WTC11 (cell line): ENCODE data around the gene RNF17. TPM values are rescaled to one million over a fixed set of nuclear protein-coding genes. Genes with fewer than 3 reads are reported as not detected.

Experiments used
- ATAC-seq: fragments of 200-7000 bp; cut with Tn5 transposase; 2 replicates; pipeline ENCODE4 v1.10.0; 2021; ENCODE audit warnings: mild to moderate bottlenecking, moderate library complexity
- CTCF ChIA-PET: fragments of 300-600 bp; sonication (Branson Sonifier 250); formaldehyde crosslinking; loops from one replicate; lab custom pipeline; 2021; ENCODE audit warnings: antibody characterized with exemption; lab: Charles Lee
- POLR2A ChIA-PET: fragments of 350-600 bp; sonication (Branson Sonifier 250); formaldehyde crosslinking; loops from one replicate; lab custom pipeline; 2021; ENCODE audit warnings: antibody characterized with exemption; lab: Charles Lee
- DNase-seq: peaks from one replicate; pipeline ENCODE4 v3.0.0; 2021; ENCODE audit warnings: low spot score
- H3K27ac Mint-ChIP-seq: 2 replicates; pipeline ENCODE4 v1.8.0; 2021; ENCODE audit warnings: mixed read lengths
- H3K27me3 Mint-ChIP-seq: 2 replicates; pipeline ENCODE4 v1.8.0; 2021; ENCODE audit warnings: low read depth, mild to moderate bottlenecking, moderate library complexity, mixed read lengths
- H3K36me3 Mint-ChIP-seq: 2 replicates; pipeline ENCODE4 v1.8.0; 2021; ENCODE audit warnings: mixed read lengths
- H3K4me1 Mint-ChIP-seq: 2 replicates; pipeline ENCODE4 v1.8.0; 2022; ENCODE audit warnings: mixed read lengths
- H3K4me3 Mint-ChIP-seq: 2 replicates; pipeline ENCODE4 v1.8.0; 2021; ENCODE audit warnings: mild to moderate bottlenecking, moderate library complexity, mixed read lengths
- H3K9me3 Mint-ChIP-seq: 2 replicates; pipeline ENCODE4 v1.8.0; 2021; ENCODE audit warnings: mixed read lengths
- AFF4 ChIP-seq: sonication (generic); formaldehyde crosslinking; IDR thresholded peaks from 2 replicates; pipeline ENCODE4 v1.8.1; 2023; ENCODE audit warnings: mild to moderate bottlenecking, missing genetic modification reagents, borderline replicate concordance
- ATF6 ChIP-seq: sonication (generic); formaldehyde crosslinking; IDR thresholded peaks from 2 replicates; pipeline ENCODE4 v1.8.1; 2023; ENCODE audit warnings: mild to moderate bottlenecking, missing genetic modification reagents
- CBFB ChIP-seq: sonication (generic); formaldehyde crosslinking; IDR thresholded peaks from 2 replicates; pipeline ENCODE4 v1.8.1; 2022; ENCODE audit warnings: mild to moderate bottlenecking, low read depth, missing genetic modification reagents
- CTCF ChIP-seq: fragments of 200-600 bp; IDR thresholded peaks from 2 replicates; pipeline ENCODE4 v1.8.0; 2022; ENCODE audit warnings: antibody characterized with exemption
- ESRRA ChIP-seq: sonication (generic); formaldehyde crosslinking; IDR thresholded peaks from 2 replicates; pipeline ENCODE4 v1.8.1; 2022; ENCODE audit warnings: mild to moderate bottlenecking, missing genetic modification reagents, borderline replicate concordance
- GRHL2 ChIP-seq: fragments of 250-450 bp; sonication (Bioruptor Pico); IDR thresholded peaks from 2 replicates; pipeline ENCODE4 v1.8.0; 2022; ENCODE audit warnings: mild to moderate bottlenecking, moderate library complexity; ENCODE audit not compliant: insufficient replicate concordance, severe bottlenecking
- IRF1 ChIP-seq: sonication (generic); formaldehyde crosslinking; IDR thresholded peaks from 2 replicates; pipeline ENCODE4 v1.8.0; 2023; ENCODE audit warnings: missing genetic modification reagents
- JAZF1 ChIP-seq: fragments of 250-450 bp; sonication (Bioruptor Pico); IDR thresholded peaks from 2 replicates; pipeline ENCODE4 v1.9.0; 2021; ENCODE audit warnings: moderate library complexity, mild to moderate bottlenecking, inconsistent platforms
- NR1H2 ChIP-seq: sonication (generic); formaldehyde crosslinking; IDR thresholded peaks from 2 replicates; pipeline ENCODE4 v1.9.0; 2021; ENCODE audit warnings: mild to moderate bottlenecking, moderate library complexity, missing genetic modification reagents
- OVOL2 ChIP-seq: fragments of 250-450 bp; sonication (Bioruptor Pico); IDR thresholded peaks from 2 replicates; pipeline ENCODE4 v1.9.0; 2021; ENCODE audit warnings: mild to moderate bottlenecking, borderline replicate concordance
- PRDM15 ChIP-seq: sonication (generic); formaldehyde crosslinking; IDR thresholded peaks from 2 replicates; pipeline ENCODE4 v1.8.0; 2022; ENCODE audit warnings: missing genetic modification reagents
- PRRX2 ChIP-seq: fragments of 250-450 bp; sonication (Bioruptor Pico); IDR thresholded peaks from 2 replicates; pipeline ENCODE4 v1.8.0; 2021; ENCODE audit warnings: mild to moderate bottlenecking
- USF1 ChIP-seq: sonication (generic); formaldehyde crosslinking; IDR thresholded peaks from 2 replicates; pipeline ENCODE4 v1.8.0; 2022; ENCODE audit warnings: mild to moderate bottlenecking, missing genetic modification reagents
- USF2 ChIP-seq: sonication (generic); formaldehyde crosslinking; IDR thresholded peaks from 2 replicates; pipeline ENCODE4 v1.8.1; 2023; ENCODE audit warnings: mild to moderate bottlenecking, missing genetic modification reagents, moderate library complexity
- ZNF425 ChIP-seq: fragments of 250-450 bp; sonication (Bioruptor Pico); conservative IDR thresholded peaks from 2 replicates; pipeline ENCODE4 v1.9.0; 2021; ENCODE audit warnings: mild to moderate bottlenecking
- ZNF532 ChIP-seq: fragments of 250-450 bp; sonication (Bioruptor Pico); IDR thresholded peaks from 2 replicates; pipeline ENCODE4 v1.9.0; 2021; ENCODE audit warnings: mild to moderate bottlenecking, borderline replicate concordance
- total RNA-seq: library from RNA; stranded (reverse); gene quantifications from 3 replicates; pipeline ENCODE4 v1.2.3, GENCODE V29; 2021

The RNF17 gene
- total RNA-seq, 1 experiment from 2014 or later, result not detected

GRCh38 chr13:24748061-24748400, 15.9 kb upstream of the RNF17 start:
- Mint-ChIP-seq H3K36me3 (no peaks in the 10 kb centered on the region), H3K9me3 (no peaks in the 10 kb centered on the region), H3K4me3 (peak overlapping the region; percentile 74), H3K4me1 (peaks cover 11% of the 10 kb centered on the region), H3K27ac (no peak overlapping the region), H3K27me3 (peaks cover 85% of the 10 kb centered on the region)
- ChIA-PET POLR2A (no interaction called here), CTCF (interaction anchor here (0.6 to 2.3 kb wide), 6 partner anchors 32 to 366 kb away, joined by 3 to 8 read pairs (median 4); no protein-coding TSS in a partner anchor)
- TF ChIP-seq CBFB, result no peak
- TF ChIP-seq PRRX2 (CRISPR knock-in tag), result no peak
- TF ChIP-seq ZNF425 (CRISPR knock-in tag), result no peak
- no peak for TF ChIP-seq CTCF
- no peak for TF ChIP-seq IRF1 (CRISPR knock-in tag)
- no peak for TF ChIP-seq ESRRA (CRISPR knock-in tag)
- TF ChIP-seq JAZF1, result no peak
- TF ChIP-seq USF1 (CRISPR knock-in tag), result no peak
- TF ChIP-seq AFF4 (CRISPR knock-in tag), result no peak
- TF ChIP-seq NR1H2, result no peak
- TF ChIP-seq ATF6 (CRISPR knock-in tag), result no peak
- TF ChIP-seq GRHL2 (CRISPR knock-in tag), result no peak
- no peak for TF ChIP-seq USF2 (CRISPR knock-in tag)
- TF ChIP-seq PRDM15, result no peak
- no peak for TF ChIP-seq OVOL2 (CRISPR knock-in tag)
- no peak for TF ChIP-seq ZNF532
- ATAC-seq, result peak; percentile 10; the same call in 1 of the 2 replicates
- no peak for DNase-seq
